ENCODE results near the gene ITIH4.

ITIH4 gene

GRCh38 chr3:52847726-52848125, 17.3 kb upstream of the ITIH4 start:
- no peak for DNase-seq

GRCh38 chr3:52847241-52847640, 16.8 kb upstream of the ITIH4 start:
- DNase-seq: no peak

- peak; percentile 55 for DNase-seq
These were observed 16.0 kb upstream of the ITIH4 start for GRCh38 chr3:52846432-52846965.

GRCh38 chr3:52845691-52846431, 15.4 kb upstream of the ITIH4 start:
- no peak for DNase-seq

DNA sequence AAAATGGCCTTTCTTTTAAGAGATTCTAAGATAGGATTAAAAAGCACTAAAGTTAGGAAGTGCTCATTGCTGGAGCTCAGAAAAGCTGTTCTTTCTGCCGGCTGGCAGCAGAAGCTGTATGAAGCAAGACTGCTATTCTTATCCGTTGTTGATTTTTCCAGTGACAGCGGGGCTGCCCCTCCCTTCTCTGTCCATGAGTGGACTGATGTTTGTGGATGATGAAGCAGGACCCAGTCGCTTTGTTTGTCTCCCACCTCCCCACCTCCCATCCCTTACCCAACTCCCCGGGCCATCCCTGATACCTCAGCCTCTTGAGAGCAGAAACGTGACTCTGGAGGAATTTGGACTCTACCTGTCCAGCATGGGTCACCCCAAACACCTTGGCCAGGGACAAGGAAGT, 14.7 kb upstream of the ITIH4 start:
- no peak for DNase-seq

DNA sequence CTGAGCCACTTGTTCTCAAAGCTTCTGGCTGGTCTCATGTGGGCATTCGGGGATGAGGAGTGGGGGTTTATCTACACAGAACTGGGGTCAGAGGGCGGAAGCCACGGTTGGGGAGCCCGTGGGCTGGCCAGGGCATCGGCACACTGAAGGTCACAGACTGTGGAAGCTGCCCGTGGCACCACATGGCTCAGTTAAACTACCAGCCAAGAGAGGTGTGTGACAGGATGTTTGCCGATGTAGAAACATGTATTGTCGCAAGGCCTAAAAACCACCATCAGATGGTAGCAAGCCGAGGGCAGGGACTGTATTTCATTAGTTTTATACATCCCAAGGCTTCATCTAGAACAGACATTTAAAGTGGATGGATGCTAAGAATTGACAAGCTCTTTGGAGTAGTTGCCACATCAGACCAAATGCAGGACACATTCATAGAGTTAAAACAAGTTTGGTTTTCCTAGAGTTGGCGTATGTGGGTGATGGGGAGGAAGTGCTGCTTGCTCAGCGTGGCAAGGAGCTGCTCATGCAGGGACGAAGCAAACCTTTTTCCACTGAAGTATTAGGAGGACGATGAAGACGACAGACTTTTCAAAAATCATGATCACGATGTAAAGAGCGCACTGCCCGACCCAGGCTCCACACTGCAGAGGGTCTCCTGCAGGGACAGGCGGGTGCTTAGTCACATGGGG, 14.0 kb upstream of the ITIH4 start:
- DNase-seq: no peak

- DNase-seq: no peak
These were observed 13.4 kb upstream of the ITIH4 start for GRCh38 chr3:52843881-52844280.

GRCh38 chr3:52843108-52843865, 12.8 kb upstream of the ITIH4 start:
- DNase-seq: no peak

GRCh38 chr3:52842424-52842823, 12.0 kb upstream of the ITIH4 start:
- no peak for DNase-seq

DNA sequence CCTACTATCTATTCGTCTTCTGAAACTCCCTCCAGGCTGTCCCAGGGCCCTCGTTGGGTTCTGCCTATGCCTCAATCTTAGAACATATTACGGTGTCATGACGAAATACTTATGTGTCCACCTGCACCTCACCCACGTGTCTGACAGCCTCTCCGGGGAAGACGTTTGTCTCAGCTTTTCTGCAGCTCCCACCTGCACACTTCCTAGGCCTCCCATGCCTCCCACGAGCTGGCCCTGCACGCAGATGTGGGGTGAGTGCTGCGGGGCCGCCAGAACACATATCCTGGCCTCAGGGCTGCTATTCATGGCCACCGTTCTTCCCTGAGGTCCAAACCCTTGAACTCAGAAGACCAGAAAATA, 11.5 kb upstream of the ITIH4 start:
- DNase-seq: no peak

- DNase-seq: no peak
These were observed 10.9 kb upstream of the ITIH4 start for GRCh38 chr3:52841211-52841980.

GRCh38 chr3:52839892-52840545, 9.5 kb upstream of the ITIH4 start:
- no peak for DNase-seq

DNA sequence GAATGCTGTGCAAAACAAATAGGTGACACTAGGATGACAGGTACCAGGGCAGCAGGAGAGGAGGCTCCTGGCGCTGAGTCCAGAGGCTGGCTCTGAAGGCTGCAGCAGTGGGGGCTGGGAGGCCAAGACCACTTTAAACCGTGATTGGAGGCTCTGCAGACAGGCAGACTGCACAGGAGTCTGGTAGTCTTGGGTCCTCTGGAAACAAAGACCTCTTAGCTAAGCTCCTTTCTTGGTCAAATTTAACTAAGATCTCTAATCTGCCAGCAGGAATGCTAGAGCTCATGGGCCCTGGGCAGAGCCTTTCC, 8.8 kb upstream of the ITIH4 start:
- no peak for DNase-seq

DNA sequence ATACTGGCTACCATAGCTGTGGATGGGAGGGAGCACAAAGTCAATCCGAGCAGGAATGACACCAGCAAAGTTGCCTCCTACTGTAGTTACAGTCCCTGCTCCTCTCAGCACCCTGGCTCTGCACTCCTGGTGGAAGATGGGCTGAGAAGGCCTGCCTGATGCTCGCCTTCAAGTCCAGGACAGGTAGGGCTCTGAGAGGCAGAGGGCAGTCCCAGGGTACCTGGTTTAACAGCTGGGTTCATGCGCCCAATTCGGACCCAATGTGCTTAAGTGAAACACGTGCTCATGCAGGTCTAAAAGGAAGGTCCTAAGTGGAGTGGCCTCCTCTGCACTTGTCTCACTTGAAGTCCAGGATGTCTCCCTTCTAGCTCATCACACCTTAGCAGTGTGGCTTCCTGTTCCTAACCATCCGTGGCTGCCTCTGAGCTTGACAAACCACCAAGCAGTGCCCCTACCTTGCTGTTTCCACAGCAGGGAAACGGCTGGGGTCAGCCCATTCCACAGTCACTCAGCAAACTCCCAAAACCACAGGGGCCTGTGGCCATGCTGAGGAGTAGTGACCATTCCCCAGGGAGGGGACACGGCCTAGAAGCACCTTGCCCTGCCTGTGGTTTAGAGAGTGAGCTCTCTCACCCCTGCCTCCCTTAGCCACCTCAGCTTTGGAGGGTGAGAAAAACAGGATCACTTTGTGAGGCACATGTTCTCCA, 8.2 kb upstream of the ITIH4 start:
- DNase-seq: no peak

GRCh38 chr3:52836986-52837385, 6.5 kb upstream of the ITIH4 start:
- DNase-seq: no peak

- DNase-seq: no peak
These were observed 6.0 kb upstream of the ITIH4 start for GRCh38 chr3:52836471-52836845.

DNA sequence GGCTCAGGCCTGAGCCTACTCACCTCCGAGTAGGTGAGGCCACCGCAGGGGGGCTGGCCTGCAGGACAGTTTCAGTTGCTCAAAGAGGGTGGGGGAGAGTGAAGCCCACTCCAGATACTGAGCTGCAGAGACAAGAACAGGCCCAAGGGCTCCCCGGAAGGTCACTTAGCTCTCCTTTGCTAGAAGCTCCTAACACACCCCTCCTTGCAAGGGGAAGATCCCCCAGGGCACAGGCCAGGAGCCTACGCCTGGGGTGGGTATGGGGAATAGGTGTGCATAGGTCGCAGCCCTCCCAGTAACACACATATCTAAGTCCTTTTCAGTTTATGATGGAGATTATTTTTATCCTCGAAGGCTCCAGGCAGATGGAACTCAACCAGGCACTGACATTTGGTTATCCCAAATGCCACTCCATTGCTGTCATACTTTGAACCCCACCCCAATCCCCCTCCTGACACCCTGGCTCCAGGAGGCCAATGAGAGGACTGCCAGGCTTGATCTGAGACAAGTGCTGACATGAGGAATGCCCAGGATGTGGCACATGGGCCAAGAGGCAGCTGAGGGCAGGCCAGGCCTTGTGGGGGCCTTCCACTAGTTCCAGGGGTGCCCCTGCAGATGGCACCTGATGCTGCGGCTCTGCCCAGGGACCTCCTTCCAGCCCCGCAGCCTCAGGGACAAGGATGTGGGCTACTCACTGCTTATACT, 5.4 kb upstream of the ITIH4 start:
- no peak for DNase-seq

- no peak for DNase-seq
These were observed 4.5 kb upstream of the ITIH4 start, which contains the start of gene MUSTN1 for GRCh38 chr3:52834871-52835501. MUSTN1 (minus strand) TSS chr3:52835019; CDS start chr3:52834948, 71 bp downstream.

DNA sequence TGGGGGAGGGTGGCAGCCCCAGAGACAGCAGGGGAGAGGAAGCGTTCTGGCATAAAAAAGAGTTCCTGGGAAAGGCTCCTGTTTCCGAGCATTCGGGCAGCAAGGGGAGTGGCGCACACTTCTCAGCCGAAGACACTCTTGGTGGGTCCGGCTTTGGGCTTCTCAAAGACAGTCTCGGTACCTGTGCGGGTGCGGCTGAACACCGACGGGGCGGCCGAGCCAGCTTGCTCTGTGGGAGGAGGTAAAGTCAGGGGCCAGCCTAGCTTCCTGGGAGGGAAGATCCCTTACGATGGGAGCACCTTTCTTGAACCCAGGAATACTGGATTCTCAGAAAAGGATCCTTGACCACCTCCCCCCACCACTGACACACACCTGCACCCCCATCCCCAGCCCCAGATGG, 2.7 kb upstream of the ITIH4 start:
- no peak for DNase-seq

GRCh38 chr3:52831500-52832301, 1.2 kb upstream of the ITIH4 start:
- DNase-seq: peak; percentile 67
